ENCODE measurements around the gene NAALAD2.

NAALAD2 gene

GRCh38 chr11:90219438-90219837 lies 85.0 kb downstream of the NAALAD2 start:
- no peak overlapping the region for H4K91ac ChIP-seq (ENCODE audit: low read depth, low read length, poor library complexity)
- no peak overlapping the region for H3K9ac ChIP-seq (ENCODE audit: low read depth, low read length, poor library complexity)
- H2BK120ac ChIP-seq (ENCODE audit: low read depth, low read length), result no peak overlapping the region
- H3K4ac ChIP-seq (ENCODE audit: low read length), result no peak overlapping the region
- H3K4me3 ChIP-seq (ENCODE audit: low read length in 2 of 2), result no peak overlapping the region
- H3K27me3 ChIP-seq (ENCODE audit: control insufficient read depth in 3 of 3, insufficient read depth in 3 of 3, low read depth in 1 of 3, low read length in 3 of 3), result no peaks in the 10 kb centered on the region
- no peak overlapping the region for H3K14ac ChIP-seq (ENCODE audit: low read length)
- no peaks in the 10 kb centered on the region for H3K9me3 ChIP-seq (replicated peaks in 1 of 2; ENCODE audit: control insufficient read depth in 2 of 2, insufficient read depth in 1 of 2, low read depth in 1 of 2, low read length in 2 of 2)
- no peak overlapping the region for H4K8ac ChIP-seq (ENCODE audit: low read depth, low read length)
- no peak overlapping the region for H3K23ac ChIP-seq (ENCODE audit: low read depth, low read length, poor library complexity)
- no peak overlapping the region for H2BK5ac ChIP-seq (ENCODE audit: low read length)
- H3K4me2 ChIP-seq (ENCODE audit: insufficient read depth, low read length, poor library complexity, severe bottlenecking), result no peak overlapping the region
- no peak overlapping the region for H2AK5ac ChIP-seq (ENCODE audit: low read depth, low read length)
- no peak overlapping the region for H3K18ac ChIP-seq (ENCODE audit: low read length)
- no peak overlapping the region for H2BK15ac ChIP-seq (ENCODE audit: low read length)
- DNase-seq (ENCODE audit: low spot score), result no peak
- no peaks in the 10 kb centered on the region for H3K79me1 ChIP-seq (ENCODE audit: low read depth, low read length)
- H2BK12ac ChIP-seq (ENCODE audit: low read length), result no peak overlapping the region
- WGBS, 2 donors (ENCODE audit: extremely low coverage in 2 of 2, insufficient read length in 2 of 2, insufficient replicate concordance in 1 of 2), result no CpG with 5 or more reads among the region's 6 CpGs
- no peak overlapping the region for H3K27ac ChIP-seq (replicated peaks; ENCODE audit: low read length)
- H2AFZ ChIP-seq (ENCODE audit: low read length), result no peak overlapping the region
- H3K4me1 ChIP-seq (ENCODE audit: control insufficient read depth in 2 of 2, insufficient read depth in 1 of 2, low read depth in 1 of 2, low read length in 2 of 2), result peaks cover 0 to 2% of the 10 kb centered on the region in 2 donors
- peaks cover 0 to 28% of the 10 kb centered on the region in 2 donors for H3K36me3 ChIP-seq (replicated peaks in 1 of 2; ENCODE audit: control insufficient read depth in 2 of 2, insufficient read depth in 2 of 2, low read length in 2 of 2)

DNA sequence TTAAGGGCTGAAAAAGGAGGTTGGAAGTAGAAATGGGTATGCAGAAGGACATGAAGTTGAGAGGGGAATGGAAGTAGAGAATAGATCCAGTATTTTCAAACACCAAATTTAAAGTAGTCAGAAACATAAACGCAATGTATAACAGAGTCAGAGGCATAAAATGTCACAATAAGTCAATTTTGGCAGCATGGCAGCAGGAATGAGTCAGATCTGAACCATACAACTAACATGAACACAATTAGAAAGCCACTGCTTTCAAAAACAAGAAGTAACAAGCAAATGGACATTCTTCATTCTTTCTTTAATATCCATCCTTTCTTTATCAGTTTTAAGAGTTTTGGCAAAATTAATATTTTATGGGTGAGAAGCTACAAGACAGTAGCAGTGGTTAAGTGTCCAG lies 85.9 kb downstream of the NAALAD2 start:
- H4K91ac ChIP-seq (ENCODE audit: low read depth, low read length, poor library complexity), result no peak overlapping the region
- H2BK15ac ChIP-seq (ENCODE audit: low read length), result no peak overlapping the region
- no peak overlapping the region for H2BK5ac ChIP-seq (ENCODE audit: low read length)
- H3K4me1 ChIP-seq (ENCODE audit: control insufficient read depth in 2 of 2, insufficient read depth in 1 of 2, low read depth in 1 of 2, low read length in 2 of 2), result peaks cover 0 to 2% of the 10 kb centered on the region in 2 donors
- no CpG with 5 or more reads among the region's 1 CpG for WGBS, 2 donors (ENCODE audit: extremely low coverage in 2 of 2, insufficient read length in 2 of 2, insufficient replicate concordance in 1 of 2)
- H3K4me3 ChIP-seq (ENCODE audit: low read length in 2 of 2), result no peak overlapping the region
- H2BK120ac ChIP-seq (ENCODE audit: low read depth, low read length), result no peak overlapping the region
- H4K8ac ChIP-seq (ENCODE audit: low read depth, low read length), result no peak overlapping the region
- H3K27me3 ChIP-seq (ENCODE audit: control insufficient read depth in 3 of 3, insufficient read depth in 3 of 3, low read depth in 1 of 3, low read length in 3 of 3), result no peaks in the 10 kb centered on the region
- H3K27ac ChIP-seq (replicated peaks; ENCODE audit: low read length), result no peak overlapping the region
- H3K18ac ChIP-seq (ENCODE audit: low read length), result no peak overlapping the region
- H2AFZ ChIP-seq (ENCODE audit: low read length), result no peak overlapping the region
- peaks cover 0 to 20% of the 10 kb centered on the region in 2 donors for H3K36me3 ChIP-seq (replicated peaks in 1 of 2; ENCODE audit: control insufficient read depth in 2 of 2, insufficient read depth in 2 of 2, low read length in 2 of 2)
- H3K9ac ChIP-seq (ENCODE audit: low read depth, low read length, poor library complexity), result no peak overlapping the region
- H3K4ac ChIP-seq (ENCODE audit: low read length), result no peak overlapping the region
- no peak overlapping the region for H3K23ac ChIP-seq (ENCODE audit: low read depth, low read length, poor library complexity)
- H3K9me3 ChIP-seq (replicated peaks in 1 of 2; ENCODE audit: control insufficient read depth in 2 of 2, insufficient read depth in 1 of 2, low read depth in 1 of 2, low read length in 2 of 2), result no peaks in the 10 kb centered on the region
- DNase-seq (ENCODE audit: low spot score), result no peak
- H2BK12ac ChIP-seq (ENCODE audit: low read length), result no peak overlapping the region
- H3K14ac ChIP-seq (ENCODE audit: low read length), result no peak overlapping the region
- H3K79me1 ChIP-seq (ENCODE audit: low read depth, low read length), result no peaks in the 10 kb centered on the region
- H2AK5ac ChIP-seq (ENCODE audit: low read depth, low read length), result no peak overlapping the region
- H3K4me2 ChIP-seq (ENCODE audit: insufficient read depth, low read length, poor library complexity, severe bottlenecking), result no peak overlapping the region

- no peak for DNase-seq (ENCODE audit: low spot score)
- Histone ChIP-seq H2BK120ac (ENCODE audit: low read depth, low read length) (no peak overlapping the region), H2BK5ac (ENCODE audit: low read length) (no peak overlapping the region), H2BK12ac (ENCODE audit: low read length) (no peak overlapping the region), H4K8ac (ENCODE audit: low read depth, low read length) (no peak overlapping the region), H2AK5ac (ENCODE audit: low read depth, low read length) (no peak overlapping the region), H3K4me2 (ENCODE audit: insufficient read depth, low read length, poor library complexity, severe bottlenecking) (peak overlapping the region; percentile 83), H3K4me1 (ENCODE audit: control insufficient read depth in 2 of 2, insufficient read depth in 1 of 2, low read depth in 1 of 2, low read length in 2 of 2) (peaks cover 0 to 2% of the 10 kb centered on the region in 2 donors), H3K4me3 (ENCODE audit: low read length in 2 of 2) (peak overlapping the region; percentile 71 to 90), H3K27me3 (ENCODE audit: control insufficient read depth in 3 of 3, insufficient read depth in 3 of 3, low read depth in 1 of 3, low read length in 3 of 3) (no peaks in the 10 kb centered on the region), H2BK15ac (ENCODE audit: low read length) (no peak overlapping the region), H3K4ac (ENCODE audit: low read length) (no peak overlapping the region), H4K91ac (ENCODE audit: low read depth, low read length, poor library complexity) (no peak overlapping the region), H3K9ac (ENCODE audit: low read depth, low read length, poor library complexity) (peak overlapping the region; percentile 91), H3K36me3 (replicated peaks in 1 of 2; ENCODE audit: control insufficient read depth in 2 of 2, insufficient read depth in 2 of 2, low read length in 2 of 2) (peaks cover 0 to 7% of the 10 kb centered on the region in 2 donors), H2AFZ (ENCODE audit: low read length) (peak overlapping the region; percentile 92), H3K79me1 (ENCODE audit: low read depth, low read length) (no peaks in the 10 kb centered on the region), H3K27ac (replicated peaks; ENCODE audit: low read length) (no peak overlapping the region), H3K18ac (ENCODE audit: low read length) (no peak overlapping the region), H3K9me3 (replicated peaks in 1 of 2; ENCODE audit: control insufficient read depth in 2 of 2, insufficient read depth in 1 of 2, low read depth in 1 of 2, low read length in 2 of 2) (no peaks in the 10 kb centered on the region), H3K14ac (ENCODE audit: low read length) (no peak overlapping the region), H3K23ac (ENCODE audit: low read depth, low read length, poor library complexity) (no peak overlapping the region)
- no CpG with 5 or more reads among the region's 16 CpGs for WGBS, 2 donors (ENCODE audit: extremely low coverage in 2 of 2, insufficient read length in 2 of 2, insufficient replicate concordance in 1 of 2)
These were observed 87.5 kb downstream of the NAALAD2 start for GRCh38 chr11:90221803-90222458.

DNA sequence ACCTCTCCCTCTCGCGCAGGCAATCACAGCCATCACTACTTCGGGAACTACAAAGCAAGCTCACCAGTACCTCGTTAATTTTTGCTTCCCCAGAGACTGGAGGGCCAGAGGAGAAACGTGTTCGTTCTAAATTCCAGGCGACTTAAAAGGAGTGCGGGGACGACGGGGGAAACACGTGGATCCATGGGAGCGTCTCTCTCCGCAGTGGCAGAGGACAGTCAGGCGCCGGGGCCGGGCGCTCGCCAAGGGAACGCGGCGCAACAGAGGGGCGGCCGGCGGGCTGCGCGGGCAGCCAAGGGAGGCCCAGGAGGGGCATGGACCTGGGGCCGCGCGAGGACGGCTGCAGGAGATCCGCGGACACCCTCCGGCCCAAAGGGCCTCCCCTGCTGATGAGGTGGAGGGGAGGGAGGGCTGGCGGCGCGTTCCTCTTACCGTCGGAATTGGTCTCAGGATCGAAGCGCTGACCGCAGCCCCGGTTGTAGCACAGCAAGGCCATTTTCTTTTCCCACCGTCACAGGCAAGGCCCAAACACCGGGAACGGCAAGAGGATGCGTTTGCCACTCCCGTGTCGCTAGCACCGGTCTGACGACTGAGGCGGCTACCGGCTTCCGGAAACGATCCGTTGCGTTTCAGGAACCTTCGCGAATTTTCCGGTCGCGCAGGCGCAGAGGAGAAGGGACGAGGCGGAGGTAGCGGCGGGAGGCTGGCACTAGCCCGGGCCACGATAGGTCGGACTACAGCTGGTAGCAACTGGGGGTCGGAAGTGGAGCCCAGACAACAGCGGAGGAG lies 88.2 kb downstream of the NAALAD2 start, which contains the start of gene CHORDC1:
CHORDC1 (minus strand) TSS at position 591 of the 789 bp plus-strand sequence; CDS start at position 496, 95 bp downstream.
- Histone ChIP-seq H3K14ac (ENCODE audit: low read length) (peak within 1 kb of the TSS; percentile 63), H3K9ac (ENCODE audit: low read depth, low read length, poor library complexity) (peak within 1 kb of the TSS; percentile 91), H3K27ac (replicated peaks; ENCODE audit: low read length) (peak within 1 kb of the TSS; percentile 52), H4K91ac (ENCODE audit: low read depth, low read length, poor library complexity) (no peak within 1 kb of the TSS), H3K4me1 (ENCODE audit: control insufficient read depth in 2 of 2, insufficient read depth in 1 of 2, low read depth in 1 of 2, low read length in 2 of 2) (peaks cover 0 to 2% of the 10 kb centered on the region in 2 donors), H3K79me1 (ENCODE audit: low read depth, low read length) (no peaks in the 10 kb centered on the region), H3K36me3 (replicated peaks in 1 of 2; ENCODE audit: control insufficient read depth in 2 of 2, insufficient read depth in 2 of 2, low read length in 2 of 2) (peaks cover 0 to 3% of the 10 kb centered on the region in 2 donors), H3K18ac (ENCODE audit: low read length) (peak within 1 kb of the TSS; percentile 92), H2BK120ac (ENCODE audit: low read depth, low read length) (peak within 1 kb of the TSS; percentile 52), H2AFZ (ENCODE audit: low read length) (peak within 1 kb of the TSS; percentile 92), H2AK5ac (ENCODE audit: low read depth, low read length) (peak within 1 kb of the TSS; percentile 26), H2BK5ac (ENCODE audit: low read length) (no peak within 1 kb of the TSS), H4K8ac (ENCODE audit: low read depth, low read length) (peak within 1 kb of the TSS; percentile 53), H2BK12ac (ENCODE audit: low read length) (no peak within 1 kb of the TSS), H2BK15ac (ENCODE audit: low read length) (no peak within 1 kb of the TSS), H3K4me3 (ENCODE audit: low read length in 2 of 2) (peak within 1 kb of the TSS; percentile 71 to 90), H3K4me2 (ENCODE audit: insufficient read depth, low read length, poor library complexity, severe bottlenecking) (peak within 1 kb of the TSS; percentile 83), H3K4ac (ENCODE audit: low read length) (no peak within 1 kb of the TSS), H3K27me3 (ENCODE audit: control insufficient read depth in 3 of 3, insufficient read depth in 3 of 3, low read depth in 1 of 3, low read length in 3 of 3) (no peaks in the 10 kb centered on the region), H3K9me3 (replicated peaks in 1 of 2; ENCODE audit: control insufficient read depth in 2 of 2, insufficient read depth in 1 of 2, low read depth in 1 of 2, low read length in 2 of 2) (no peaks in the 10 kb centered on the region), H3K23ac (ENCODE audit: low read depth, low read length, poor library complexity) (peak within 1 kb of the TSS; percentile 58)
- no CpG with 5 or more reads among the region's 71 CpGs for WGBS, 2 donors (ENCODE audit: extremely low coverage in 2 of 2, insufficient read length in 2 of 2, insufficient replicate concordance in 1 of 2)
- DNase-seq (ENCODE audit: low spot score), result peak; percentile 67
